Transverse colon (tissue), 4 donors: ENCODE data around the gene SLC6A17. TPM values are rescaled to one million over a fixed set of nuclear protein-coding genes. Genes with fewer than 3 reads are reported as not detected.

ENCODE experiments used
- DNase-seq: peaks from one replicate; pipeline ENCODE4 v3.0.0-alpha.2; 2019
- H3K27ac ChIP-seq, 4 donors: fragments of 200-600 bp; sonication (generic); 2 replicates each; pipeline ENCODE4 v1.5.1; 2016 to 2018; ENCODE audit warnings: inconsistent platforms in 4 of 4
- H3K27me3 ChIP-seq: fragments of 200-600 bp; sonication (generic); 2 replicates; pipeline ENCODE4 v1.5.1; 2017; ENCODE audit warnings: inconsistent platforms
- H3K36me3 ChIP-seq, 4 donors: fragments of 200-600 bp; sonication (generic); 2 replicates each; pipeline ENCODE4 v1.5.1; 2017 to 2019; ENCODE audit warnings: inconsistent platforms in 4 of 4
- H3K4me1 ChIP-seq, 4 donors: fragments of 200-600 bp; sonication (generic); 2 replicates each; pipeline ENCODE4 v1.5.1; 2017 to 2020; ENCODE audit warnings: inconsistent platforms in 4 of 4
- H3K4me3 ChIP-seq, 4 donors: fragments of 200-600 bp; sonication (generic); 1 replicate in 1 of 4; 2 replicates in 3 of 4; pipeline versions ENCODE4 v1.5.1 to v1.6.1; 2017 to 2019; ENCODE audit warnings: inconsistent platforms in 4 of 4
- H3K9me3 ChIP-seq, 2 donors: fragments of 200-600 bp; sonication (generic); 2 replicates each; pipeline ENCODE4 v1.5.1; 2017 to 2019; ENCODE audit warnings: inconsistent platforms in 2 of 2
- CTCF ChIP-seq, 5 experiments: fragments of 200-600 bp in 3 of 5; fragments of 450-650 bp in 2 of 5; sonication (generic) in 3 of 5; IDR thresholded peaks; 1 replicate in 2 of 5; 2 replicates in 3 of 5; pipeline ENCODE4 v1.5.1; 2016 to 2017; ENCODE audit warnings: antibody characterized with exemption in 5 of 5, inconsistent platforms in 3 of 5, mild to moderate bottlenecking in 2 of 5, moderate library complexity in 1 of 5
- EP300 ChIP-seq: sonication (generic); formaldehyde crosslinking; IDR thresholded peaks from one replicate; pipeline ENCODE4 v1.6.1; 2017; ENCODE audit warnings: antibody characterized with exemption, low read depth
- POLR2A ChIP-seq: fragments of 450-650 bp; IDR thresholded peaks from one replicate; pipeline ENCODE4 v1.6.1; 2016; ENCODE audit warnings: antibody characterized with exemption, mild to moderate bottlenecking, moderate library complexity
- POLR2AphosphoS5 ChIP-seq, 3 donors: sonication (generic); formaldehyde crosslinking; IDR thresholded peaks; one replicate each; pipeline ENCODE4 v1.6.1; 2016; ENCODE audit warnings: antibody characterized with exemption in 3 of 3
- WGBS, 2 donors: methylation state at CpG; one replicate each; pipeline ENCODE4 v1.1.5; 2018; ENCODE audit warnings: low coverage in 1 of 2; 5-methylcytosine and 5-hydroxymethylcytosine counted together
- in situ Hi-C, 4 donors: fragments of 200-750 bp; cut with MboI; loops; one replicate each; pipeline versions ENCODE4 v1.15.0 to v1.15.1; 2017; ENCODE audit warnings: low sequenced_read_pairs in 3 of 4, low pct_ligation_motif_present in 1 of 4, low pct_unique_long_range_greater_than_20kb in 1 of 4
- intact Hi-C: fragments of 100-400 bp; cut with DNase I; formaldehyde crosslinking; loops from one replicate; pipeline ENCODE4 v1.15.1; 2023; ENCODE audit warnings: low total_unique reads
- total RNA-seq, 4 donors: library from RNA; depleted of rRNA; stranded (reverse); fragments of >200 nt; gene quantifications; one replicate each; pipeline ENCODE4 v1.1.0, GENCODE V29; 2016

SLC6A17 gene
- total RNA-seq, 4 donors from 2014 or later, result under 0.01 to 0.37 (median 0.14) TPM; not detected in 1

GRCh38 chr1:110134050-110134595 is 16.2 kb upstream of the SLC6A17 start:
- DNase-seq, result no peak
- peaks cover 57% of the 10 kb centered on the region for H3K27me3 ChIP-seq
- no peaks in the 10 kb centered on the region for H3K9me3 ChIP-seq
- H3K4me1 ChIP-seq, result peaks cover 0 to 6% (median 4%) of the 10 kb centered on the region in 4 donors
- no peak overlapping the region for H3K4me3 ChIP-seq
- WGBS, 2 donors, result 42 to 47% methylated on average over 4 to 11 of the region's 11 CpGs
- H3K27ac ChIP-seq, result no peak overlapping the region
- intact Hi-C loops (no loop called here), in situ Hi-C loops (no loop called here)
- no peaks in the 10 kb centered on the region for H3K36me3 ChIP-seq
- no peak for TF ChIP-seq CTCF (IDR thresholded peaks at IDR 0.05)
- TF ChIP-seq POLR2A, result no peak
- TF ChIP-seq POLR2AphosphoS5 (IDR thresholded peaks at IDR 0.05), result no peak
- no peak for TF ChIP-seq EP300

GRCh38 chr1:110135246-110135645 is 15.0 kb upstream of the SLC6A17 start:
- no peak overlapping the region for H3K4me3 ChIP-seq
- in situ Hi-C loops, result no loop called here
- no peak overlapping the region for H3K27ac ChIP-seq
- H3K9me3 ChIP-seq, result no peaks in the 10 kb centered on the region
- TF ChIP-seq POLR2A (no peak), EP300 (no peak), CTCF (IDR thresholded peaks at IDR 0.05) (no peak), POLR2AphosphoS5 (IDR thresholded peaks at IDR 0.05) (no peak)
- intact Hi-C loops, result no loop called here
- 47% methylated on average over 4 of the region's 4 CpGs; no CpG with 5 or more reads in 1 of the 2 donors for WGBS, 2 donors
- no peaks in the 10 kb centered on the region for H3K36me3 ChIP-seq
- H3K4me1 ChIP-seq, result peaks cover 0 to under 1% (median under 1%) of the 10 kb centered on the region in 4 donors
- DNase-seq, result no peak
- peaks cover 57% of the 10 kb centered on the region for H3K27me3 ChIP-seq

- peaks cover 57% of the 10 kb centered on the region for H3K27me3 ChIP-seq
- no peaks in the 10 kb centered on the region for H3K9me3 ChIP-seq
- no peak for TF ChIP-seq CTCF (IDR thresholded peaks at IDR 0.05)
- TF ChIP-seq POLR2AphosphoS5 (IDR thresholded peaks at IDR 0.05), result no peak
- no peak for TF ChIP-seq EP300
- TF ChIP-seq POLR2A, result no peak
- intact Hi-C loops, result no loop called here
- H3K4me3 ChIP-seq, result no peak overlapping the region
- DNase-seq, result no peak
- 40 to 67% methylated on average over 2 to 10 of the region's 10 CpGs for WGBS, 2 donors
- no peaks in the 10 kb centered on the region for H3K4me1 ChIP-seq
- in situ Hi-C loops, result no loop called here
- no peak overlapping the region for H3K27ac ChIP-seq
- no peaks in the 10 kb centered on the region for H3K36me3 ChIP-seq
These were observed 14.6 kb upstream of the SLC6A17 start for GRCh38 chr1:110135666-110136065.

GRCh38 chr1:110136911-110137310 is 13.4 kb upstream of the SLC6A17 start:
- Histone ChIP-seq H3K27me3 (peaks cover 55% of the 10 kb centered on the region), H3K4me3 (no peak overlapping the region), H3K4me1 (no peaks in the 10 kb centered on the region), H3K27ac (no peak overlapping the region), H3K9me3 (no peaks in the 10 kb centered on the region), H3K36me3 (no peaks in the 10 kb centered on the region)
- intact Hi-C loops (no loop called here), in situ Hi-C loops (no loop called here)
- no peak for DNase-seq
- 0 to 4% methylated on average over 1 to 7 of the region's 7 CpGs for WGBS, 2 donors
- no peak for TF ChIP-seq CTCF (IDR thresholded peaks at IDR 0.05)
- no peak for TF ChIP-seq EP300
- no peak for TF ChIP-seq POLR2AphosphoS5 (IDR thresholded peaks at IDR 0.05)
